ENCODE measurements around the gene HELQ.
"Not testable (repeated sequence)": the region's sequence is repeated elsewhere in the genome, so short reads cannot be mapped to it uniquely, and the experiment has no call there.

HELQ gene

GRCh38 chr4:83398158-83398557, 57.5 kb downstream of the HELQ start:
- H3K27ac Mint-ChIP-seq; H3K4me3 Mint-ChIP-seq; H3K27me3 Mint-ChIP-seq; H3K9me3 Mint-ChIP-seq; H3K4me1 Mint-ChIP-seq (ENCODE audit: low read depth): not testable (repeated sequence)
- H3K36me3 Mint-ChIP-seq (ENCODE audit: low read depth), result peaks cover 13% of the 10 kb centered on the region

GRCh38 chr4:83393908-83394307, 61.7 kb downstream of the HELQ start:
- H3K27ac Mint-ChIP-seq, result no peak overlapping the region

GRCh38 chr4:83392562-83392961, 63.1 kb downstream of the HELQ start:
- H3K27ac Mint-ChIP-seq, result no peak overlapping the region

More at GRCh38 chr4:83393908-83394307, 61.7 kb downstream of the HELQ start:
- H3K36me3 Mint-ChIP-seq (ENCODE audit: low read depth), result peaks cover 7% of the 10 kb centered on the region
- H3K27me3 Mint-ChIP-seq, result no peaks in the 10 kb centered on the region
- peaks cover 4% of the 10 kb centered on the region for H3K9me3 Mint-ChIP-seq
- no peaks in the 10 kb centered on the region for H3K4me1 Mint-ChIP-seq (ENCODE audit: low read depth)
- no peak overlapping the region for H3K4me3 Mint-ChIP-seq

GRCh38 chr4:83390944-83391343, 64.7 kb downstream of the HELQ start:
- Mint-ChIP-seq H3K4me3 (no peak overlapping the region), H3K36me3 (ENCODE audit: low read depth) (no peaks in the 10 kb centered on the region), H3K4me1 (ENCODE audit: low read depth) (peaks cover 16% of the 10 kb centered on the region), H3K27ac (no peak overlapping the region), H3K9me3 (no peaks in the 10 kb centered on the region), H3K27me3 (no peaks in the 10 kb centered on the region)

More at GRCh38 chr4:83392562-83392961, 63.1 kb downstream of the HELQ start:
- Mint-ChIP-seq H3K4me3 (no peak overlapping the region), H3K4me1 (ENCODE audit: low read depth) (peaks cover 11% of the 10 kb centered on the region), H3K27me3 (no peaks in the 10 kb centered on the region), H3K9me3 (peaks cover 3% of the 10 kb centered on the region), H3K36me3 (ENCODE audit: low read depth) (peaks cover 3% of the 10 kb centered on the region)

- H3K9me3 Mint-ChIP-seq, result no peaks in the 10 kb centered on the region
- H3K27me3 Mint-ChIP-seq, result no peaks in the 10 kb centered on the region
- H3K4me1 Mint-ChIP-seq (ENCODE audit: low read depth), result peaks cover 16% of the 10 kb centered on the region
- no peak overlapping the region for H3K27ac Mint-ChIP-seq
- H3K36me3 Mint-ChIP-seq (ENCODE audit: low read depth), result no peaks in the 10 kb centered on the region
- H3K4me3 Mint-ChIP-seq, result no peak overlapping the region
Observed at GRCh38 chr4:83389756-83390505, 65.7 kb downstream of the HELQ start.

GRCh38 chr4:83389037-83389720, 66.4 kb downstream of the HELQ start:
- no peaks in the 10 kb centered on the region for H3K36me3 Mint-ChIP-seq (ENCODE audit: low read depth)
- H3K4me3 Mint-ChIP-seq, result no peak overlapping the region
- no peaks in the 10 kb centered on the region for H3K27me3 Mint-ChIP-seq
- no peaks in the 10 kb centered on the region for H3K9me3 Mint-ChIP-seq
- H3K4me1 Mint-ChIP-seq (ENCODE audit: low read depth), result peaks cover 16% of the 10 kb centered on the region
- H3K27ac Mint-ChIP-seq, result no peak overlapping the region

- Mint-ChIP-seq H3K9me3 (no peaks in the 10 kb centered on the region), H3K4me3 (no peak overlapping the region), H3K36me3 (ENCODE audit: low read depth) (no peaks in the 10 kb centered on the region), H3K27ac (no peak overlapping the region), H3K27me3 (no peaks in the 10 kb centered on the region), H3K4me1 (ENCODE audit: low read depth) (peaks cover 16% of the 10 kb centered on the region)
Observed at GRCh38 chr4:83388313-83388676, 67.3 kb downstream of the HELQ start.

GRCh38 chr4:83387476-83388312, 67.9 kb downstream of the HELQ start:
- H3K36me3 Mint-ChIP-seq (ENCODE audit: low read depth), result no peaks in the 10 kb centered on the region
- H3K4me3 Mint-ChIP-seq, result no peak overlapping the region
- no peaks in the 10 kb centered on the region for H3K9me3 Mint-ChIP-seq
- no peak overlapping the region for H3K27ac Mint-ChIP-seq
- H3K27me3 Mint-ChIP-seq, result no peaks in the 10 kb centered on the region
- peaks cover 17% of the 10 kb centered on the region for H3K4me1 Mint-ChIP-seq (ENCODE audit: low read depth)

- H3K36me3 Mint-ChIP-seq (ENCODE audit: low read depth), result no peaks in the 10 kb centered on the region
- no peak overlapping the region for H3K27ac Mint-ChIP-seq
- no peaks in the 10 kb centered on the region for H3K9me3 Mint-ChIP-seq
- H3K4me1 Mint-ChIP-seq (ENCODE audit: low read depth), result peaks cover 19% of the 10 kb centered on the region
- H3K4me3 Mint-ChIP-seq, result no peak overlapping the region
- H3K27me3 Mint-ChIP-seq, result no peaks in the 10 kb centered on the region
Observed at GRCh38 chr4:83387012-83387411, 68.6 kb downstream of the HELQ start.

GRCh38 chr4:83382850-83383249, 72.8 kb downstream of the HELQ start:
- H3K36me3 Mint-ChIP-seq (ENCODE audit: low read depth), result peaks cover 8% of the 10 kb centered on the region
- no peaks in the 10 kb centered on the region for H3K27me3 Mint-ChIP-seq
- H3K27ac Mint-ChIP-seq, result no peak overlapping the region
- no peak overlapping the region for H3K4me3 Mint-ChIP-seq
- peaks cover 11% of the 10 kb centered on the region for H3K4me1 Mint-ChIP-seq (ENCODE audit: low read depth)
- peaks cover under 1% of the 10 kb centered on the region for H3K9me3 Mint-ChIP-seq

GRCh38 chr4:83381173-83381572, 74.5 kb downstream of the HELQ start:
- no peak overlapping the region for H3K4me3 Mint-ChIP-seq
- H3K27me3 Mint-ChIP-seq, result no peaks in the 10 kb centered on the region
- peaks cover 19% of the 10 kb centered on the region for H3K36me3 Mint-ChIP-seq (ENCODE audit: low read depth)
- H3K9me3 Mint-ChIP-seq, result peaks cover 8% of the 10 kb centered on the region
- H3K4me1 Mint-ChIP-seq (ENCODE audit: low read depth), result peaks cover 3% of the 10 kb centered on the region
- no peak overlapping the region for H3K27ac Mint-ChIP-seq

- no peaks in the 10 kb centered on the region for H3K27me3 Mint-ChIP-seq
- H3K9me3 Mint-ChIP-seq, result peaks cover 10% of the 10 kb centered on the region
- no peak overlapping the region for H3K4me3 Mint-ChIP-seq
- no peak overlapping the region for H3K27ac Mint-ChIP-seq
- H3K4me1 Mint-ChIP-seq (ENCODE audit: low read depth), result peaks cover 3% of the 10 kb centered on the region
- peaks cover 19% of the 10 kb centered on the region for H3K36me3 Mint-ChIP-seq (ENCODE audit: low read depth)
Observed at GRCh38 chr4:83378419-83378818, 77.2 kb downstream of the HELQ start.

GRCh38 chr4:83372931-83373330, 82.7 kb downstream of the HELQ start:
- peaks cover 12% of the 10 kb centered on the region for H3K36me3 Mint-ChIP-seq (ENCODE audit: low read depth)
- H3K27me3 Mint-ChIP-seq, result no peaks in the 10 kb centered on the region
- peaks cover 9% of the 10 kb centered on the region for H3K4me1 Mint-ChIP-seq (ENCODE audit: low read depth)
- H3K4me3 Mint-ChIP-seq, result no peak overlapping the region
- no peak overlapping the region for H3K27ac Mint-ChIP-seq
- peaks cover 10% of the 10 kb centered on the region for H3K9me3 Mint-ChIP-seq

- Mint-ChIP-seq H3K4me3 (no peak overlapping the region), H3K36me3 (ENCODE audit: low read depth) (peaks cover 2% of the 10 kb centered on the region)
Observed at GRCh38 chr4:83371936-83372335, 83.7 kb downstream of the HELQ start.

GRCh38 chr4:83371235-83371634, 84.4 kb downstream of the HELQ start:
- no peaks in the 10 kb centered on the region for H3K36me3 Mint-ChIP-seq (ENCODE audit: low read depth)
- peaks cover 9% of the 10 kb centered on the region for H3K4me1 Mint-ChIP-seq (ENCODE audit: low read depth)
- H3K9me3 Mint-ChIP-seq, result peaks cover 3% of the 10 kb centered on the region
- no peak overlapping the region for H3K27ac Mint-ChIP-seq
- H3K27me3 Mint-ChIP-seq, result peaks cover 3% of the 10 kb centered on the region
- H3K4me3 Mint-ChIP-seq, result no peak overlapping the region

More at GRCh38 chr4:83371936-83372335, 83.7 kb downstream of the HELQ start:
- Mint-ChIP-seq H3K27ac (no peak overlapping the region), H3K4me1 (ENCODE audit: low read depth) (peaks cover 9% of the 10 kb centered on the region), H3K9me3 (peaks cover 5% of the 10 kb centered on the region), H3K27me3 (no peaks in the 10 kb centered on the region)
